Measurements from ENCODE around the gene ATP1A1.

DNA sequence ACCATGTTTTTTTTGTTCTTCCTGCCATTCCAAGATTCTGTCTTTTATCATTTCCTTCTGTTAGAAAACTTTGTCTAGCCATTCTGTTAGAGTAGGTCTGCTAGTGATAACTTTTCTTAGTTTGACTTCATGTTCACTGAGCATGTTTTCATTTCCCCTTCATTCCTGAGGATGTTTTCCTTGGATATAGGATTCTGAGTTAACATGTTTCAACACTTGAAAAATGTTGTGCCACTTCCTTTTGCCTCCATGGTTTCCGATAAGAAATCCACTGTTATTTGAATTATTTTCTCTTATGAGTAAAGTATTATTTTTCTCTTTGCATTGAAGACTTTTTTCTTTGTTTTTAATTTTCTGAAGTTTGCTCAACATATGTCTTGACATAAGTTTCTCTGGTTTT is 66.7 kb downstream of the ATP1A1 start:
- TF ChIP-seq, protein P1, sequence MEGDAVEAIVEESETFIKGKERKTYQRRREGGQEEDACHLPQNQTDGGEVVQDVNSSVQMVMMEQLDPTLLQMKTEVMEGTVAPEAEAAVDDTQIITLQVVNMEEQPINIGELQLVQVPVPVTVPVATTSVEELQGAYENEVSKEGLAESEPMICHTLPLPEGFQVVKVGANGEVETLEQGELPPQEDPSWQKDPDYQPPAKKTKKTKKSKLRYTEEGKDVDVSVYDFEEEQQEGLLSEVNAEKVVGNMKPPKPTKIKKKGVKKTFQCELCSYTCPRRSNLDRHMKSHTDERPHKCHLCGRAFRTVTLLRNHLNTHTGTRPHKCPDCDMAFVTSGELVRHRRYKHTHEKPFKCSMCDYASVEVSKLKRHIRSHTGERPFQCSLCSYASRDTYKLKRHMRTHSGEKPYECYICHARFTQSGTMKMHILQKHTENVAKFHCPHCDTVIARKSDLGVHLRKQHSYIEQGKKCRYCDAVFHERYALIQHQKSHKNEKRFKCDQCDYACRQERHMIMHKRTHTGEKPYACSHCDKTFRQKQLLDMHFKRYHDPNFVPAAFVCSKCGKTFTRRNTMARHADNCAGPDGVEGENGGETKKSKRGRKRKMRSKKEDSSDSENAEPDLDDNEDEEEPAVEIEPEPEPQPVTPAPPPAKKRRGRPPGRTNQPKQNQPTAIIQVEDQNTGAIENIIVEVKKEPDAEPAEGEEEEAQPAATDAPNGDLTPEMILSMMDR (IDR thresholded peaks at IDR 0.05; ENCODE audit: low read depth, low read length, missing input control): no peak
- TF ChIP-seq FOXA1 (IDR thresholded peaks at IDR 0.05): no peak
- TF ChIP-seq TAF1 (conservative IDR thresholded peaks at IDR 0.05): no peak
- TF ChIP-seq, protein P2, sequence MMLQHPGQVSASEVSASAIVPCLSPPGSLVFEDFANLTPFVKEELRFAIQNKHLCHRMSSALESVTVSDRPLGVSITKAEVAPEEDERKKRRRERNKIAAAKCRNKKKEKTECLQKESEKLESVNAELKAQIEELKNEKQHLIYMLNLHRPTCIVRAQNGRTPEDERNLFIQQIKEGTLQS (IDR thresholded peaks at IDR 0.05): no peak
- TF ChIP-seq, protein P3, sequence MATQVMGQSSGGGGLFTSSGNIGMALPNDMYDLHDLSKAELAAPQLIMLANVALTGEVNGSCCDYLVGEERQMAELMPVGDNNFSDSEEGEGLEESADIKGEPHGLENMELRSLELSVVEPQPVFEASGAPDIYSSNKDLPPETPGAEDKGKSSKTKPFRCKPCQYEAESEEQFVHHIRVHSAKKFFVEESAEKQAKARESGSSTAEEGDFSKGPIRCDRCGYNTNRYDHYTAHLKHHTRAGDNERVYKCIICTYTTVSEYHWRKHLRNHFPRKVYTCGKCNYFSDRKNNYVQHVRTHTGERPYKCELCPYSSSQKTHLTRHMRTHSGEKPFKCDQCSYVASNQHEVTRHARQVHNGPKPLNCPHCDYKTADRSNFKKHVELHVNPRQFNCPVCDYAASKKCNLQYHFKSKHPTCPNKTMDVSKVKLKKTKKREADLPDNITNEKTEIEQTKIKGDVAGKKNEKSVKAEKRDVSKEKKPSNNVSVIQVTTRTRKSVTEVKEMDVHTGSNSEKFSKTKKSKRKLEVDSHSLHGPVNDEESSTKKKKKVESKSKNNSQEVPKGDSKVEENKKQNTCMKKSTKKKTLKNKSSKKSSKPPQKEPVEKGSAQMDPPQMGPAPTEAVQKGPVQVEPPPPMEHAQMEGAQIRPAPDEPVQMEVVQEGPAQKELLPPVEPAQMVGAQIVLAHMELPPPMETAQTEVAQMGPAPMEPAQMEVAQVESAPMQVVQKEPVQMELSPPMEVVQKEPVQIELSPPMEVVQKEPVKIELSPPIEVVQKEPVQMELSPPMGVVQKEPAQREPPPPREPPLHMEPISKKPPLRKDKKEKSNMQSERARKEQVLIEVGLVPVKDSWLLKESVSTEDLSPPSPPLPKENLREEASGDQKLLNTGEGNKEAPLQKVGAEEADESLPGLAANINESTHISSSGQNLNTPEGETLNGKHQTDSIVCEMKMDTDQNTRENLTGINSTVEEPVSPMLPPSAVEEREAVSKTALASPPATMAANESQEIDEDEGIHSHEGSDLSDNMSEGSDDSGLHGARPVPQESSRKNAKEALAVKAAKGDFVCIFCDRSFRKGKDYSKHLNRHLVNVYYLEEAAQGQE (IDR thresholded peaks at IDR 0.05): no peak
- TF ChIP-seq RAD21 (IDR thresholded peaks at IDR 0.05): no peak
